Measurements from ENCODE around the gene CDH18.

DNA sequence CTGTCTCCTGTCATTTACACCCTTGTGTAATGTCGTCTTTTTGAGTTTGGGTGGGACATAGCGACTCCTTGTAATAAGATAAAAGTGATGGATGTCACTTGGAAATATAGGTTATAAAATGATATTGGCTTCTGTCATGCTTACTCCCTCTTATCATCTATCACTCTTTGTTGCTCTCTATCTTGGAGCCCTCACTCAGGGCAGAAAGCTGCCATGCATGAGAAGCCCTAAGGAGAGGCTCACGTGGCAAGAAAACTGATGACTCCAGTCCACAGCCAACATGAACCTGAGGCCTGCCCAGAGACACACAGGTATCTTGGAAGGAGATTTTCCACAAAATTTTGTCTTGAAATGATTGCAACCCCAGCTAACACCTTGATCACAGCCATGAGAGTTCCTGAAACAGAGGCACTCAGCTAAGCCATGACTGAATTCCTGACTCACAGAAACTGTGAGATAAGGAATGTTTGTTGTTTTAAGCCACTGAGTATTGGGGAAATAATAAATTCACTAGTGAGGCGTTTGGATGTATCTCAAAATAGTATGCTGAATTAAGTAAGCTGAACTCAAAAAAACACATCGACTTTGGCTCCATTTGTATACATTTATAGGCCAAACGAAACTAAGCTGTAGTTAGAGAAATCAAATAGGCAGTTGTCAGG is 216.7 kb downstream of the CDH18 start:
- TF ChIP-seq PATZ1 (CRISPR knock-in tag; IDR thresholded peaks at IDR 0.05; ENCODE audit: borderline replicate concordance) (no peak), CSRNP3 (CRISPR knock-in tag; IDR thresholded peaks at IDR 0.05) (no peak), ARNTL (CRISPR knock-in tag; IDR thresholded peaks at IDR 0.05; ENCODE audit: borderline replicate concordance, low read depth) (no peak), BACH2 (CRISPR knock-in tag; IDR thresholded peaks at IDR 0.05; ENCODE audit: borderline replicate concordance) (no peak), POU6F1 (CRISPR knock-in tag; IDR thresholded peaks at IDR 0.05; ENCODE audit: borderline replicate concordance, low read depth) (no peak), RARB (CRISPR knock-in tag; IDR thresholded peaks at IDR 0.05) (no peak)
- TF ChIP-seq, protein P1, sequence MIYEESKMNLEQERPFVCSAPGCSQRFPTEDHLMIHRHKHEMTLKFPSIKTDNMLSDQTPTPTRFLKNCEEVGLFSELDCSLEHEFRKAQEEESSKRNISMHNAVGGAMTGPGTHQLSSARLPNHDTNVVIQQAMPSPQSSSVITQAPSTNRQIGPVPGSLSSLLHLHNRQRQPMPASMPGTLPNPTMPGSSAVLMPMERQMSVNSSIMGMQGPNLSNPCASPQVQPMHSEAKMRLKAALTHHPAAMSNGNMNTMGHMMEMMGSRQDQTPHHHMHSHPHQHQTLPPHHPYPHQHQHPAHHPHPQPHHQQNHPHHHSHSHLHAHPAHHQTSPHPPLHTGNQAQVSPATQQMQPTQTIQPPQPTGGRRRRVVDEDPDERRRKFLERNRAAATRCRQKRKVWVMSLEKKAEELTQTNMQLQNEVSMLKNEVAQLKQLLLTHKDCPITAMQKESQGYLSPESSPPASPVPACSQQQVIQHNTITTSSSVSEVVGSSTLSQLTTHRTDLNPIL (CRISPR knock-in tag; IDR thresholded peaks at IDR 0.05; ENCODE audit: low read depth), result no peak

All from SK-N-SH treated with all-trans-retinoic acid at 6 μM for 48 hours (cell line).